SK-N-SH (cell line): ENCODE data around the gene GABRD. TPM values are rescaled to one million over a fixed set of nuclear protein-coding genes. Genes with fewer than 3 reads are reported as not detected.

ENCODE experiments used
- CTCF ChIA-PET: fragments of 300-600, 350-600 bp; formaldehyde crosslinking; extraction: SDS; loops from one replicate; lab custom pipeline; 2021; lab: Yijun Ruan, JAX
- POLR2A ChIA-PET: fragments of 350-600 bp; sonication (Branson Sonifier 250); formaldehyde crosslinking; extraction: SDS; loops from one replicate; lab custom pipeline; 2020; ENCODE audit warnings: antibody characterized with exemption, inconsistent platforms; lab: Yijun Ruan, JAX
- DNase-seq: peaks from one replicate; pipeline ENCODE4 v3.0.0; 2012
- H2AFZ ChIP-seq: fragments of 200-600 bp; sonication (generic); 2 replicates; pipeline ENCODE4 v1.8.1; 2016; ENCODE audit warnings: antibody characterized with exemption, mild to moderate bottlenecking, low read depth
- H3F3A ChIP-seq: fragments of 200-600 bp; sonication (generic); replicated peaks from 2 replicates; pipeline ENCODE3; 2016; ENCODE audit warnings: antibody characterized with exemption, mild to moderate bottlenecking; ENCODE audit not compliant: insufficient read depth
- H3K27ac ChIP-seq, 2 experiments: fragments of 200-500 bp in 1 of 2; fragments of 200-600 bp in 1 of 2; sonication (Bioruptor generic) in 1 of 2; sonication (generic), shearing (Covaris generic) in 1 of 2; 2 replicates each; pipeline versions ENCODE4 v1.5.1 to v1.6.1; 2014 to 2016; ENCODE audit warnings: low read depth in 2 of 2, inconsistent platforms in 1 of 2, low read length in 1 of 2, mild to moderate bottlenecking in 1 of 2, mixed read lengths in 1 of 2
- H3K27me3 ChIP-seq: fragments of 200-600 bp; sonication (generic), shearing (Covaris generic); 2 replicates; pipeline ENCODE4 v1.6.1; 2016; ENCODE audit warnings: mixed run types; ENCODE audit not compliant: insufficient read depth
- H3K36me3 ChIP-seq, 2 experiments: fragments of 200-500 bp in 1 of 2; fragments of 200-600 bp in 1 of 2; sonication (Bioruptor generic) in 1 of 2; sonication (generic) in 1 of 2; replicated peaks in 1 of 2; 2 replicates each; pipeline versions ENCODE3 to v1.5.1; 2014 to 2016; ENCODE audit warnings: low read length in 1 of 2, mild to moderate bottlenecking in 1 of 2; ENCODE audit not compliant: insufficient read depth in 2 of 2, control insufficient read depth in 1 of 2
- H3K4me1 ChIP-seq, 2 experiments: fragments of 200-500 bp in 1 of 2; fragments of 200-600 bp in 1 of 2; sonication (Bioruptor generic) in 1 of 2; sonication (generic), shearing (Covaris generic) in 1 of 2; 2 replicates each; pipeline versions ENCODE4 v1.5.1 to v1.6.1; 2014 to 2016; ENCODE audit warnings: low read depth in 1 of 2, low read length in 1 of 2, mixed run types in 1 of 2; ENCODE audit not compliant: insufficient read depth in 2 of 2, control insufficient read depth in 1 of 2
- H3K4me2 ChIP-seq: fragments of 200-600 bp; sonication (generic), shearing (Covaris generic); 2 replicates; pipeline ENCODE4 v1.6.1; 2017; ENCODE audit warnings: mixed run types
- H3K4me3 ChIP-seq, 2 experiments: fragments of 200-500 bp in 1 of 2; fragments of 200-600 bp in 1 of 2; sonication (Bioruptor generic) in 1 of 2; sonication (generic), shearing (Covaris generic) in 1 of 2; 2 replicates each; pipeline versions ENCODE4 v1.5.1 to v1.8.1; 2014 to 2016; ENCODE audit warnings: low read depth in 2 of 2, inconsistent platforms in 1 of 2, low read length in 1 of 2, mild to moderate bottlenecking in 1 of 2, mixed read lengths in 1 of 2, moderate library complexity in 1 of 2
- H3K79me2 ChIP-seq: fragments of 200-600 bp; sonication (generic); 2 replicates; pipeline ENCODE4 v1.8.1; 2017; ENCODE audit warnings: mild to moderate bottlenecking; ENCODE audit not compliant: insufficient read depth
- H3K9ac ChIP-seq: fragments of 200-600 bp; sonication (generic); 2 replicates; pipeline ENCODE4 v1.6.1; 2017; ENCODE audit warnings: mixed run types
- H3K9me2 ChIP-seq: fragments of 200-600 bp; sonication (generic); 2 replicates; pipeline ENCODE4 v1.6.1; 2017; ENCODE audit warnings: mixed run types
- H3K9me3 ChIP-seq: fragments of 200-600 bp; sonication (generic); 2 replicates; pipeline ENCODE4 v1.6.1; 2017; ENCODE audit warnings: mixed run types, mild to moderate bottlenecking, moderate library complexity
- H4K20me1 ChIP-seq: fragments of 200-600 bp; sonication (generic); 2 replicates; pipeline ENCODE4 v1.6.1; 2017; ENCODE audit warnings: mild to moderate bottlenecking, mixed run types; ENCODE audit not compliant: insufficient read depth
- CHD2 ChIP-seq: fragments of 150-350 bp; IDR thresholded peaks from 2 replicates; pipeline ENCODE4 v1.6.1; 2018; ENCODE audit warnings: low read length; ENCODE audit not compliant: partially characterized antibody
- ELF1 ChIP-seq: IDR thresholded peaks from 2 replicates; pipeline ENCODE4 v1.4.0; 2012
- EZH2phosphoT487 ChIP-seq: fragments of 200-600 bp; sonication (generic); IDR thresholded peaks from 2 replicates; pipeline ENCODE4 v1.6.1; 2017; ENCODE audit warnings: low read depth, mixed run types, mild to moderate bottlenecking, antibody characterized with exemption, moderate library complexity, borderline replicate concordance
- FOXM1 ChIP-seq: IDR thresholded peaks from 2 replicates; pipeline ENCODE4 v1.4.0; 2012; ENCODE audit warnings: low read depth, mild to moderate bottlenecking
- GABPA ChIP-seq: IDR thresholded peaks from 2 replicates; pipeline ENCODE4 v1.4.0; 2012; ENCODE audit warnings: low read depth, mild to moderate bottlenecking
- GATA2 ChIP-seq: sonication (generic); formaldehyde crosslinking; IDR thresholded peaks from 2 replicates; pipeline ENCODE4 v1.5.0; 2020; ENCODE audit warnings: mild to moderate bottlenecking, missing genetic modification reagents
- MEF2A ChIP-seq: IDR thresholded peaks from 2 replicates; pipeline ENCODE4 v1.4.0; 2012; ENCODE audit warnings: low read depth, borderline replicate concordance
- NRF1 ChIP-seq: IDR thresholded peaks from 2 replicates; pipeline ENCODE4 v1.6.1; 2012; ENCODE audit warnings: low read depth, mild to moderate bottlenecking, low read length
- PBX3 ChIP-seq: IDR thresholded peaks from 2 replicates; pipeline ENCODE4; 2012
- RAD21 ChIP-seq: IDR thresholded peaks from 2 replicates; pipeline ENCODE4 v1.6.1; 2012; ENCODE audit warnings: mild to moderate bottlenecking, low read length
- REST ChIP-seq: IDR thresholded peaks from 2 replicates; pipeline ENCODE4 v1.6.1; 2012; ENCODE audit warnings: mild to moderate bottlenecking, low read depth, low read length, moderate library complexity
- RXRA ChIP-seq: IDR thresholded peaks from 2 replicates; pipeline ENCODE4 v1.4.0; 2012; ENCODE audit warnings: low read depth, mild to moderate bottlenecking, borderline replicate concordance
- SMC3 ChIP-seq: IDR thresholded peaks from 2 replicates; pipeline ENCODE4 v1.6.1; 2012; ENCODE audit warnings: low read depth, low read length, improper control_type of control experiment
- TAF1 ChIP-seq: IDR thresholded peaks from 2 replicates; pipeline ENCODE4 v1.6.1; 2012; ENCODE audit warnings: low read depth, mild to moderate bottlenecking, low read length, moderate library complexity, borderline replicate concordance
- TEAD4 ChIP-seq: IDR thresholded peaks from 2 replicates; pipeline ENCODE4 v1.4.0; 2012; ENCODE audit warnings: mild to moderate bottlenecking, borderline replicate concordance; ENCODE audit not compliant: insufficient read depth
- USF1 ChIP-seq: IDR thresholded peaks from 2 replicates; pipeline ENCODE4 v1.4.0; 2012; ENCODE audit warnings: low read depth, borderline replicate concordance
- ZBTB33 ChIP-seq: IDR thresholded peaks from 2 replicates; pipeline ENCODE4 v1.4.0; 2012; ENCODE audit warnings: low read depth, borderline replicate concordance
- WGBS: methylation state at CpG from one replicate; pipeline ENCODE4 v1.1.6; 2017; ENCODE audit warnings: low lambda C conversion rate; 5-methylcytosine and 5-hydroxymethylcytosine counted together
- polyA plus RNA-seq, 3 experiments: library from polyadenylated mRNA; depleted of rRNA; stranded (reverse); fragments of >200 nt; gene quantifications; 2 replicates each; pipeline ENCODE4 v1.2.3, GENCODE V29; 2012

The GABRD gene
- polyA plus RNA-seq, 1 of the 3 experiments (the other 2 are of a cell fraction): 0.07 TPM

GRCh38 chr1:2043886-2044285 is 24.7 kb downstream of the GABRD start:
- H3K9me3 ChIP-seq: no peaks in the 10 kb centered on the region
- TF ChIP-seq GATA2 (CRISPR knock-in tag): no peak
- TF ChIP-seq ZBTB33: no peak
- TF ChIP-seq FOXM1: no peak
- no peak for TF ChIP-seq USF1
- no peaks in the 10 kb centered on the region for H3K36me3 ChIP-seq
- ChIA-PET POLR2A (interaction anchor here (0.5 to 1.5 kb wide), 3 partner anchors 83 to 221 kb away, joined by 4 to 6 read pairs (median 5); no protein-coding TSS in a partner anchor), CTCF (interaction anchor here (0.7 to 8.3 kb wide), 34 partner anchors 11 to 378 kb away, joined by 3 to 268 read pairs (median 8); partner anchors contain the start of genes CALML6, CFAP74 and GABRD)
- no peak overlapping the region for H3K9ac ChIP-seq
- H3K9me2 ChIP-seq: no peaks in the 10 kb centered on the region
- H3K4me1 ChIP-seq: no peaks in the 10 kb centered on the region; a peak in 1 of 4 replicates
- H3K79me2 ChIP-seq: no peaks in the 10 kb centered on the region
- WGBS: 98% methylated on average over 4 of the region's 4 CpGs
- H3K27ac ChIP-seq: no peak overlapping the region
- H3K4me3 ChIP-seq: no peak overlapping the region
- H4K20me1 ChIP-seq: no peaks in the 10 kb centered on the region
- H3K4me2 ChIP-seq: no peak overlapping the region
- DNase-seq: no peak
- no peaks in the 10 kb centered on the region for H3K27me3 ChIP-seq
- no peak overlapping the region for H2AFZ ChIP-seq
- no peaks in the 10 kb centered on the region for H3F3A ChIP-seq

GRCh38 chr1:2044510-2045319 is 25.6 kb downstream of the GABRD start:
- no peaks in the 10 kb centered on the region for H3K36me3 ChIP-seq
- no peaks in the 10 kb centered on the region for H3K27me3 ChIP-seq
- no peaks in the 10 kb centered on the region for H3F3A ChIP-seq
- H3K9me2 ChIP-seq: no peaks in the 10 kb centered on the region
- H3K79me2 ChIP-seq: no peaks in the 10 kb centered on the region
- ChIA-PET POLR2A (interaction anchor here (0.5 to 1.5 kb wide), 5 partner anchors 11 to 221 kb away, joined by 3 to 6 read pairs (median 5); no protein-coding TSS in a partner anchor), CTCF (interaction anchor here (0.6 to 8.3 kb wide), 58 partner anchors 9 to 379 kb away, joined by 3 to 268 read pairs (median 6); partner anchors contain the start of genes CALML6, CFAP74, GABRD and TMEM52)
- H4K20me1 ChIP-seq: no peaks in the 10 kb centered on the region
- no peaks in the 10 kb centered on the region for H3K9me3 ChIP-seq
- DNase-seq: peak; percentile 97
- H3K9ac ChIP-seq: no peak overlapping the region
- no peak overlapping the region for H3K4me2 ChIP-seq
- H3K4me3 ChIP-seq: peak overlapping the region; percentile 15 to 41; a peak in 1 of 4 replicates
- H2AFZ ChIP-seq: peak overlapping the region; percentile 59; the same call in 1 of the 2 replicates
- peaks cover 0 to 6% of the 10 kb centered on the region in 2 experiments; a peak in 1 of 4 replicates for H3K4me1 ChIP-seq
- WGBS: 25% methylated on average over 11 of the region's 75 CpGs
- H3K27ac ChIP-seq: no peak overlapping the region
- TF ChIP-seq TEAD4: no peak
- TF ChIP-seq RXRA: no peak
- peak; percentile 54 for TF ChIP-seq NRF1
- TF ChIP-seq TAF1: no peak
- TF ChIP-seq GABPA: no peak
- TF ChIP-seq ELF1: no peak
- no peak for TF ChIP-seq REST
- TF ChIP-seq CHD2: no peak
- no peak for TF ChIP-seq PBX3
- TF ChIP-seq EZH2phosphoT487: no peak
- TF ChIP-seq SMC3: peak; percentile 65
- peak; percentile 71 for TF ChIP-seq RAD21
- no peak for TF ChIP-seq FOXM1
- TF ChIP-seq USF1: no peak
- no peak for TF ChIP-seq MEF2A
